K562 treated with DMSO at 1 percent for 12 hours (cell line): ENCODE results near the gene IL17F. TPM values are rescaled to one million over a fixed set of nuclear protein-coding genes. Genes with fewer than 3 reads are reported as not detected.

Experiments
- total RNA-seq: library from RNA; unstranded; fragments of 300-600 nt; gene quantifications from 2 replicates; pipeline ENCODE4 v1.2.3, GENCODE V29; 2022; ENCODE audit not compliant: insufficient read depth

IL17F gene
- total RNA-seq = not detected in 2 replicates

DNA sequence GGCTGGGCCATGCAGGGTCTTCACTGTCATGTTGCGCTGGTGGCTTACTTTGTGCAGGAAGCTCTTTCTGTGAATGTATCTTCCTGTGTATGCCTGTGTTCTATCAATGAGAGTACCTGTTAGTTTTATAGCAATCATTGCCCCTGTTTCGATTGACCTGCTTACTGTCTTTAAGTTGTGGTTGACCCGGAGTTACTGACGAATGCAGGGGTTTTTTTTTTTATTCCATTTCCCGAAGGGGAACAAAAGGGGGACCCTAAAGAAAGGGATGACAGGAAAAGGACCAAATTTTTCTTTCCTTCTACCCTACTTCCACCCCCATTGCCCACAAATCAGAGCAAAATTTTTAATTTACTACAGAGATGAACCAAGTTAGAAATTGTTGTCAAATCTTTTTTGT, at the start of gene IL17F:
TSS of gene IL17F (minus strand) at position 101 of the 400 bp plus-strand sequence. CDS start at position 30, 71 bp downstream.

GRCh38 chr6:52284460-52285176, 40.3 kb upstream of the IL17F start, which contains the start of gene MCM3:
TSS of gene MCM3 (minus strand) at chr6:52284742. CDS start at chr6:52284674, 68 bp downstream.

Other genes starting within 250 kb of the IL17F start
- 0.06 TPM in 1 of 2 replicates, not detected in the other for gene PKHD1, start 156.9 kb downstream of the IL17F start, total RNA-seq
- not detected in 2 replicates for gene IL17A, start 58.1 kb downstream of the IL17F start, total RNA-seq
- 131 and 196 TPM in 2 replicates for gene MCM3, start 40.2 kb upstream of the IL17F start, total RNA-seq
- gene PAQR8, start 117.7 kb upstream of the IL17F start, total RNA-seq = 5.3 and 12.1 TPM in 2 replicates
- gene EFHC1, start 175.8 kb upstream of the IL17F start, total RNA-seq = 5.8 and 14.3 TPM in 2 replicates